NCI-H146 treated with DMSO at 0.1 percent for 48 hours (cell line): Measurements from ENCODE around the gene PDE4D.

ENCODE experiments used
- DNase-seq: peaks from one replicate; lab custom pipeline; 2025; ENCODE audit not compliant: unreplicated experiment; lab: John Stamatoyannopoulos, UW

Gene PDE4D

GRCh38 chr5:59840200-59840601 lies 53.3 kb downstream of the PDE4D start:
- DNase-seq, result no peak

DNA sequence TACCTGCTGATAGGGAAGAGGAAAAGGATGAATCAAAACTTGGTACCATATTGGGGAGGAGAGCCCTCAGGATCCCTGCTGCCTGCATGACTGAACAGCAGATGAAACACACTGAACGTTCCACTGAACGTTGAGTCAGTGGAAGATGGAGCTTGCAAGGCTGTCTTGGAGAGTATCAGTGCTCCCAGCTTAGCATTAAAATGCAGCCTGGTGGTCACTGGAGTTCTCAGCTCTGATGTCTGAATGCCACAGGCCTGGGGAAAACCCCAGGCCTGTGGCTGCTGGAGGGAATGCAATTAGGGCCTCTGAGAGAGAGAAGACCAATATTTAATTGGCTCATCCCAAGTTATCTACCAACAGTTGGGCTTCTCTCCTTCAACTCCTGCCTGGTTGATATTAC lies 54.5 kb downstream of the PDE4D start:
- no peak for DNase-seq

- no peak for DNase-seq
Observed at GRCh38 chr5:59838067-59838466, 55.5 kb downstream of the PDE4D start.

DNA sequence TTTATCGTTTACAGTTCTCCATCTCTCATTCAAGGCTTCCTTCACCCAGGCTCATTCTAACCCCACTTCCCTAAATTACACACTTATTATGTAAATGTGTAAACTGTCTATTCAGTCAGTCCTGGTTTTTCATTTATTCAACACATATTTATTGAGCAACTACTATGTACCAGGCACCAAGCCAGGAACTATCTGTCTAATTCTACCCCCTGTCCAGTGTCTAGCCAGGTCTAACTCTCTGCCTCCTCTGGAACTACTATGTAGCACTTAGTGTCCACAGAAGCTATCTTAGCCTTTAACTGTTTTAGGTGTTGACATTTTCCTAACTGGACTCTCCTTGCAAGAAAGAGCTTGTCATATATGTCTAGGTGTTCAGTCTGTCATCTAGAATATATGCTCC lies 56.5 kb downstream of the PDE4D start:
- DNase-seq, result no peak

DNA sequence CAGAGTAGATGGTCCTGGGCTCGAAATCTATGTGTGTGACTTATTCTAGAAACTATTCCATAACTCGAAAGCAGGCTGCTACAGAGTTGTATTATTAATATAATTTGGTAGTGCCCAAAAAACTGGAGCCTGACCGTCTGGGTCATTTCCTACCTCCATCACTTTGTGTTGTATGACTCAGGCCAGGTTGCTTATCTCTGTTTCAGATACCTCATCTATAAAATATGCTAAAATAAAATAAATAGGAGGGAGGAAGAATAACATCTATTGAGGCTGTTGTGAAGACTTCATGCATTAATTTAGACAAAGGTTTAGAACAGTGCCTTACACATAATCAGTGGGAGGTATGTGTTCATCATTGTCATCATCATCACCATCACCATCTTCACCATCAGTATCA lies 57.7 kb downstream of the PDE4D start:
- DNase-seq, result no peak

DNA sequence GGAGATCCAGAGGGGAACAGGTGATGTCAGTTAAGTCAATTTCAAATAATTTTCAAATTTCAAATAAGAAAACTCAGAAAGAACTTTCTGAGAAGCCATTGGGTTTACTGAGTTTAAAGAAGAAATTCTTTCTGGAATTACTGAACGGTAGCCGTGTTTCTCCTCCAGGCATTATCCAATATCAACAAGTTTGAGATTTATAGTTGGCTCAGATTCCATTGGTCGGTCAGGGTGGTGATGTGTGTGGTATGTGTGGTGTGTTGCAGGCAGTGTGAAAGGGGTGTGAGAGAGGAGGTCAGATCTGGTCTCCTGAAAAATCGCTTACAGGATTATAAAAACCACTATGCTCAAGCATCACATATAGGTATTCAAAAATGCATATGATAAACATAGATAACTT lies 60.1 kb downstream of the PDE4D start:
- no peak for DNase-seq

DNA sequence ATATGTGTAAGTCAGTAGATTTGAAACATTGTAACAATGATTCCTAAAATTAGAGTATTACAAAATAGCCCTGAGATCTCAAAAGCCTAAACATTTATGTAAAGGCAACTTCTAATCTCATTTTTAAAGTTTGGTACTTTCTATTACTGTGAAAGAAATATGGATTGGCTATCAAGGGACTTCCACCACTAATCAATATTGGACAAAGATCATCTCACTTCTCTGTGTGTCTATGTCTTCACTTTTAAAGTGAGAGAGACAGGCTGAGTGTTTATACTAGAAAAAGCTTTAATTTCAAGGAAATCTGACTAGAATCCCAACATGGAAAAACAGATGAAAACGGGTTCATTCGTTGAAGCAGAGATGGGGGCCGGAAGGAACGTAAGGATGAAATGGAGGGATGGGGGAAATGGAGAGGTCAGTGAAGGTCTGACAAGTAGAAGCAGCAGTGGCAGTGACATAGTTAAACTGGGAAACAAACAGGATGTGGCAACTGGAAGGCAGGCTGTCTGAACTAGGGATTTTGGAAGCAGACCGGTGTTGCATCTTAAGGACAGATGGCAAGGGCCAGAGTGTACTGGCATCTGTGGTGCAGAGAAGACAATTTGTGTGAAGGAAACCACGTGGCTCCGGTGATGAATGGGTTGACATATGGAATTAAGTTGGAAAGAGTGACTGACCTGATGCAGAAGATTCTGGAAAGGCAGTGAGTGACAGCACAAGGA lies 60.8 kb downstream of the PDE4D start:
- DNase-seq, result no peak

DNA sequence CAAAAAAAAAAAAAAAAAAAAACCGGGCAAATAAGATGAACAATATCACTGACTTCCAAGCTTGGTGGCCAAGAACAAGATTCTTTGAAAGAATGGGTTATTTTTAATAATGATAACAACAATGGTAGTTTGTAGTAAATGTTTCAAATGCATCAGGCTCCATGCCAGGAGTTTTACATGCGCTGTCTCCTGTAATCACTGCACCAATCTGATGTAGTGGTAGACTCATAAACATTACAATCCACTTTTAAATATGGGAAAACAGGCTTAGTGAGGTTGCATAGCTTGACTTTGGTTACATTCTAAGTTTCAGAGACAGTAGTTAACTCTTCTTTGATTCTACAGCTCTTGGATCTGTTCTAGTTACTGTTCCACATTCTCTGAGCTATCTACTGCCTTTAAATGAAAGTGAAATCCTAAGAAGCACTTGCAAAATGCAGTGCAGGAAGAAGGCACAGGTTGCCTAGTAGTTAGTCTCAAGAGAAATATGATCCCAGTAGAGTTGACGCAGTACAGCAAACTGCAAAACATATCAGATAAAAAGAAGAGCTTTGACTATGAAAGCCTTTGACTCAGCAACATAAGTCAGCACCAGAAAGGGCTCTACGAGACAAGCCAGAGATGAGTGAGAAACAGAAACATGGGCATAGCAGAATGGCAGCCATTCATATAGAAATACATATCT lies 62.1 kb downstream of the PDE4D start:
- no peak for DNase-seq

- DNase-seq, result no peak
Observed at GRCh38 chr5:59830536-59831200, 62.9 kb downstream of the PDE4D start.

- DNase-seq, result no peak
Observed at GRCh38 chr5:59829922-59830321, 63.6 kb downstream of the PDE4D start.

GRCh38 chr5:59829386-59829785 lies 64.1 kb downstream of the PDE4D start:
- no peak for DNase-seq

DNA sequence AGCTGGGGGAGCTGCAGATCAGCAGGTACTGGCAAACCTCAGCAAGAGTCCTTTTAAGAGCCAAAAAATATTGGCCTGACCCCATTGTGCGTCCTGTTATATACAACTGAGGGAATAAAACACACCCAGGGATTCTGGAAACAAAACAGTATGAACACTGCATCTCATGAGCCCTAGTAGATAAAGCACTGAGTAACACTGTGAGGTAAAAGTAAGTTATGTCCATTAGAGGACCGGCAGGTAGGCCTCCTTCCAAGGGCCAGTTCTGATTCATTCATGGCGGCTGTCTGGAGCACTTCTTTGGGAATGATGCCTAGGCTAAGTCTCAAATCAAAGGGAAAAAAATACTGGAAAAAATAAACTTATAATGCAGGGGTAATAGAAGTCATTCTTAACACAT lies 64.9 kb downstream of the PDE4D start:
- DNase-seq, result no peak

- DNase-seq, result no peak
Observed at GRCh38 chr5:59826996-59827395, 66.5 kb downstream of the PDE4D start.

GRCh38 chr5:59823420-59823819 lies 70.1 kb downstream of the PDE4D start:
- DNase-seq, result no peak

GRCh38 chr5:59819806-59820205 lies 73.7 kb downstream of the PDE4D start:
- no peak for DNase-seq

DNA sequence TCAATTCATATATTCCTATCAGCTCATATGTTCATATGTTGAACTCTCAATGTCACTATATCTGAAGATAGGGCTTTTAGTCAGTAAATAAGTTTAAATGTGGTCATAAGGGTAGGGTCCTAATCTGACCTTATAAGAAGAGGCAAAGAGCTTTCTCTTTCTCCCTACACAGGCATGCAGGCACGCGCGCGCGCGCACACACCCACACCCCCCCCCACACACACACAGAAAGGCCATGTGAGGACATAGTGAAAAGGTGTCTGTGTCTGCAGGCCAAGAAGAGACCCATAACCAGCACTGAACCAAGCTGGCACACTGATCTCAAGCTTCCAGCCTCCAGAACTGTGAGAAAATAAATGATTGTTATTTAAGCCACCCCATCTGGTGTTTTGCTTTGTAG lies 76.0 kb downstream of the PDE4D start:
- DNase-seq, result no peak

DNA sequence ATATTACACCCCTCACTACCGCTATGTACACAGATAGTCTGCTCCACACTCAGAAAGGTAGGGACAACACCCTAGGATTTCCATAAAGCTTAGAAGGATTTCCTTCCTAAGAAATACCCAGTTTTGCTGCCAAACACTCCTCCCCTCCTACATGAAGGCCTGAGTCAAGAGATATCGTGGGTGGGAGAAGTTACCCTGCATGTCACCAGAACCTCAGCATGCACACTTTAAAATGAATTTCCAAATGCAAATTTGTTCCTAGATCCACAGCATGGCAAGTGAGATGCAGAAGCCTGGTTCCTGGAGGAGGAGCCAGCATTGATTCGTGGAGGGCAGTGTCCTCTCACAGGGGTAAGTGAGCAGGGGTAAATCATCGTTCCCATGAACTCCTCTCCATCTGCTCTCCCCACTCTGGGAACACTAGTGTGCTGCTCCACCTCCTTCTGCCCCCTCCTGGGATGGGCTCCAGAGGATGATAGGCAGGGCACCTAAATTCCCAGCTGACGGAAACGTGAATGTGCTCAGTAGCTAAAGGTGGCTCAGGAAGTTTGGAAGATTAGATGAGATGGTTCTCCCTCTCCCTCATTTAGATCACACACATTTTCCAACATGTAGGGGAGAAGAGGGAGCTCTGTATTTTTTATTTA lies 76.7 kb downstream of the PDE4D start:
- DNase-seq, result no peak

- DNase-seq, result no peak
Observed at GRCh38 chr5:59814537-59814872, 79.0 kb downstream of the PDE4D start.

DNA sequence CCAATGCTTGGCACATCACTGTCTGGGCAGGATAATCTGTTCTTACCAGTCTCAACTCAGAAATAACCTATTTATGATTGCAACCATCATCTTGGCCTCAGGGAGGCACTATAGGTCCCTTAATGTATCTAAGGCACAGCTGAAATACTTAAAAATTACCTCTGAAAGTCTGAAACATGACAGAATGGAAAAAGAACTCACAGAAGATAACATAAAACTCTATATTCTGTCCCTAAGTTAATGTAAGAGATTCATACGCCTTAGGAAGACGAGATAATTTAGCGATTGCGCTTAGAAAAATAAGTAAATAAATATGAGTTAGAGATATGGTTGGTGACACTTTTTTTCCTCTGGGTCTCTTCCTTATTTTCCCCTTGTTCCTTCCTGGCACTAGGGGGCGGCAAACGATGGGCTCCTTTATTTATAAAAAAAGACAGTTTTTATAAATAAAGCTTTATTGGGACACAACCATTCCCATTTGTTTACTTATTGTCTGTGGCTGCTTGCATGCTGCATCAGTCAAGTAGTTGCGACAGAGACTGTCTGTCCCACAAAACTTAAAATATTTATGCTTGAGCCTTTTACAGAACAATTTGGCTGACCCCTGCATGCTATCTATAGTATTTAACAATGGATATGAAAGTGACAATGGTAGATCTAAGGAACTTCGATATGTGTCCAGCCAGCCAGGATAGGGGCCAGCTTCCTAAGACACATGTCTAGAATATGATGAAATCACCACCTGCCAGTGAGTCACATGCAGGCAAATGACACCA lies 79.6 kb downstream of the PDE4D start:
- peak; percentile 30 for DNase-seq

DNA sequence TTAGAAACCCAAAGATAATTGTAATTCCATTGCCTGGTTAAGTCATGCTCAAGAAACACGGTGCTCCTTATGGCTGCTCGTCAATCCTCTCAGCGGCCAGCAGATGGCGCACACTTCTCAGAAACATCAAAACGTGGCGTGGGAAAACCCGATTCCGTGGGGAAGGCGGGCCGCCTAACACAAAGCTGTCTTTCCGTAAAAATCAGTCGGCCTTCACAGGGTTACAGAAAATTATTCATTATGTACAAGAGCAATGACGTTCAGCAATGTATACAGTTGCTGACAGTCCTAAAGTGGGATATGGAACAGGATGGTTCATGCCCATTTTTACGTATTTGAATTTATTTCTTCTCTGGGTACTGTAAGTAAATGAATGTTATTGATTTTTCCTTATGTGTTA lies 83.5 kb downstream of the PDE4D start:
- peak; percentile 49 for DNase-seq

DNA sequence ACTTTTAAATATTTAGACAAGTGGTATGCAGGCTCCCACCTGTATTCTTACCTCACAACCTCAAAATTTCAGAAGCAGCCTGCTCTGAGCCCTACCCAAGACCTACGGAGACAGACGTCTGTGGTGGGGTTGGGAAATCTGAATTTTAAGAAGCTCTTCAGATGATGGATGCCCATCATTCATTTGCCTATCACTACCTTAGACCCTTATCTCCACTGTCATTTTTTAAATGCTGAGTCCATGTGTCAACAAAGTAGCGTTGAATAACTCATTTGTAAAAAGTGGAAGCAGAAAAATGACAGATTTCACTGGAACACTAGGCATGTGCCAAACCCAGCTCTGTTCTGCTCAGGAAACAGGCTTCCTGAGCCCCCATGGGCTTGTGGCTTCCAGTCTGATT lies 85.7 kb downstream of the PDE4D start:
- no peak for DNase-seq
